HepG2 (cell line): ENCODE measurements around the gene SNX4. TPM values are rescaled to one million over a fixed set of nuclear protein-coding genes. Genes with fewer than 3 reads are reported as not detected.
"Not testable (repeated sequence)": the region's sequence is repeated elsewhere in the genome, so short reads cannot be mapped to it uniquely, and the experiment has no call there.

Experiments
- ATAC-seq: fragments of 200-7000 bp; cut with Tn5 transposase; 3 replicates; pipeline ENCODE4 v1.9.1; 2020; ENCODE audit warnings: mild to moderate bottlenecking, moderate library complexity
- BruUV-seq: library from RNA; stranded (reverse); fragments of 400-500 nt; replicated peaks from 2 replicates; lab custom pipeline; 2021; lab: Mats Ljungman, UMichigan
- CTCF ChIA-PET: fragments of 300-600 bp; formaldehyde crosslinking; extraction: SDS; loops from one replicate; lab custom pipeline; 2021; ENCODE audit warnings: low total read pairs, inconsistent platforms, low intra/inter-chr PET ratio; lab: Yijun Ruan, JAX
- POLR2A ChIA-PET: fragments of 350-600 bp; sonication (Branson Sonifier 250); formaldehyde crosslinking; loops from one replicate; lab custom pipeline; 2020; ENCODE audit warnings: antibody characterized with exemption, inconsistent platforms; lab: Yijun Ruan, JAX
- DNase-seq: peaks from one replicate; pipeline ENCODE4 v3.0.0-alpha.2; 2015; ENCODE audit warnings: low spot score
- FAIRE-seq: peaks from 3 replicates; lab custom pipeline; 2011; peaks lifted over from hg19 to GRCh38; lab: Jason Lieb, UNC
- H2AFZ ChIP-seq: one replicate; pipeline ENCODE4 v1.6.1; 2011; ENCODE audit warnings: low read length, inconsistent platforms
- H3K27ac ChIP-seq: fragments of 300-600 bp; 3 replicates; pipeline ENCODE4 v1.8.0; 2011; ENCODE audit warnings: mixed run types, mild to moderate bottlenecking, mixed read lengths, low read length, inconsistent platforms; ENCODE audit not compliant: insufficient read depth; ENCODE audit errors: extremely low read length
- H3K27me3 ChIP-seq, 2 experiments: fragments of 200-600 bp in 1 of 2; 2 replicates in 1 of 2; 3 replicates in 1 of 2; pipeline versions ENCODE4 v1.6.0 to v1.8.0; 2011; ENCODE audit warnings: low read length in 2 of 2, mild to moderate bottlenecking in 2 of 2, moderate library complexity in 2 of 2, inconsistent platforms in 1 of 2; ENCODE audit not compliant: insufficient read depth in 2 of 2, control insufficient read depth in 1 of 2
- H3K36me3 ChIP-seq, 2 experiments: fragments of 200-600 bp in 1 of 2; replicated peaks in 1 of 2; 2 replicates in 1 of 2; 3 replicates in 1 of 2; pipeline versions ENCODE4 v1.5.1 to v1.8.0; 2011; ENCODE audit warnings: low read length in 2 of 2, inconsistent platforms in 1 of 2; ENCODE audit not compliant: insufficient read depth in 2 of 2, control insufficient read depth in 1 of 2
- H3K4me1 ChIP-seq: 2 replicates; pipeline ENCODE4 v1.5.1; 2012; ENCODE audit warnings: low read length, inconsistent platforms; ENCODE audit not compliant: insufficient read depth
- H3K4me2 ChIP-seq: 2 replicates; pipeline ENCODE4 v1.6.0; 2011; ENCODE audit warnings: low read depth, low read length, inconsistent platforms
- H3K4me3 ChIP-seq, 3 experiments: fragments of 200-600 bp in 1 of 3; sonication (generic), shearing (Covaris generic) in 1 of 3; replicated peaks in 1 of 3; 2 replicates each; pipeline ENCODE4 v1.5.1; 2011 to 2016; ENCODE audit warnings: low read length in 3 of 3, inconsistent platforms in 2 of 3, low read depth in 2 of 3, mild to moderate bottlenecking in 2 of 3, control low read depth in 1 of 3, mixed read lengths in 1 of 3; ENCODE audit not compliant: insufficient read depth in 1 of 3
- H3K79me2 ChIP-seq: one replicate; pipeline ENCODE4 v1.6.1; 2011; ENCODE audit warnings: low read length, inconsistent platforms; ENCODE audit not compliant: insufficient read depth
- H3K9ac ChIP-seq: 2 replicates; pipeline ENCODE4 v1.6.0; 2011; ENCODE audit warnings: mild to moderate bottlenecking, low read depth, low read length, inconsistent platforms; ENCODE audit not compliant: insufficient read depth
- H3K9me3 ChIP-seq: 2 replicates; pipeline ENCODE4 v1.5.1; 2012; ENCODE audit warnings: mild to moderate bottlenecking, low read length
- H4K20me1 ChIP-seq: 2 replicates; pipeline ENCODE4 v1.6.0; 2011; ENCODE audit warnings: inconsistent platforms, mild to moderate bottlenecking, low read length, moderate library complexity; ENCODE audit not compliant: insufficient read depth
- DPF2 ChIP-seq: sonication (generic); formaldehyde crosslinking; IDR thresholded peaks from 2 replicates; pipeline ENCODE4 v1.4.0; 2020; ENCODE audit warnings: mild to moderate bottlenecking, low read depth, missing genetic modification reagents, borderline replicate concordance
- KAT7 ChIP-seq: IDR thresholded peaks from 2 replicates; pipeline ENCODE4 v1.6.1; 2018; ENCODE audit warnings: borderline replicate concordance, missing compliant biosample characterization
- KDM5A ChIP-seq: fragments of 200-600 bp; sonication (generic); IDR thresholded peaks from 2 replicates; pipeline ENCODE4 v1.7.0; 2018; ENCODE audit warnings: antibody characterized with exemption, mild to moderate bottlenecking, low read length, borderline replicate concordance
- WIZ ChIP-seq: sonication (generic); formaldehyde crosslinking; IDR thresholded peaks from 2 replicates; pipeline ENCODE4 v1.5.1; 2020; ENCODE audit warnings: mild to moderate bottlenecking, missing genetic modification reagents
- ZMYM3 ChIP-seq: sonication (generic); formaldehyde crosslinking; IDR thresholded peaks from 2 replicates; pipeline ENCODE4 v1.5.1; 2020; ENCODE audit warnings: mild to moderate bottlenecking, missing genetic modification reagents
- WGBS: methylation state at CpG from one replicate; pipeline ENCODE4 v1.1.6; 2017; ENCODE audit warnings: low lambda C conversion rate; 5-methylcytosine and 5-hydroxymethylcytosine counted together
- in situ Hi-C: cut with HindIII; loops from 2 replicates; pipeline ENCODE4 v1.10.0; 2017; ENCODE audit warnings: low pct_unique_long_range_greater_than_20kb; ENCODE audit not compliant: extremely low pct_ligation_motif_present
- intact Hi-C: fragments of 100-400 bp; cut with micrococcal nuclease; formaldehyde crosslinking; loops from one replicate; pipeline ENCODE4 v1.10.0; 2022; ENCODE audit not compliant: unreplicated experiment
- polyA plus RNA-seq, 8 experiments: library from polyadenylated mRNA; depleted of rRNA in 3 of 8; stranded (reverse) in 7 of 8; unstranded in 1 of 8; fragments of >200 nt; fragmentation: Illumina TruSeq in 4 of 8; extraction: Trizol in 4 of 8; gene quantifications; 2 replicates each; pipeline versions ENCODE4 v1.2.1 to v1.2.3, GENCODE V29; 2011 to 2016; ENCODE audit warnings: low read depth in 4 of 8, missing spikeins in 1 of 8, mixed read lengths in 1 of 8; ENCODE audit not compliant: insufficient read depth in 1 of 8
- total RNA-seq, 5 experiments: library from RNA; depleted of rRNA; stranded (reverse); fragments of >200 nt; fragmentation: Illumina TruSeq; extraction: Trizol; gene quantifications; 2 replicates each; pipeline ENCODE4 v1.2.3, GENCODE V29; 2016; ENCODE audit warnings: low read depth in 1 of 5
- TF ChIP-seq, protein P1 (sequence below): sonication (generic); formaldehyde crosslinking; IDR thresholded peaks from 2 replicates; pipeline ENCODE4 v1.5.0; 2020; ENCODE audit warnings: mild to moderate bottlenecking, missing genetic modification reagents

The SNX4 gene
- total and polyA plus RNA-seq, 2 of the 13 experiments (the other 11 are each of a cell fraction or from before 2014, with no cell fraction given): 18.1 to 73.6 TPM

DNA sequence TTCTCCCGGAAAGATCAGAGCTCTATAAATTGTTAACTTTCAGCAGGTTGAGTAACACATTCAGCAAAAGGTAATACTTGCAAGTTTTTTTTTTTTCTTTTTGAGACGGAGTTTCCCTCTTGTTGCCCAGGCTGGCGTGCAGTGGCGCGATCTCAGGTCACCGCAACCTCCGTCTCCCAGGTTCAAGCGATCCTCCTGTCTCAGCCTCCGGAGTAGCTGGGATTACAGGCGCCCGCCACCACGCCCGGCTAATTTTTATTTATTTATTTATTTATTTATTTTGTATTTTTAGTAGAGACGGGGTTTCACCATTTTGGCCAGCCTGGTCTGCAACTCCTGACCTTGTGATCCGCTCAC, 539 bp upstream of the SNX4 start:
- intact Hi-C loops, in situ Hi-C loops, H4K20me1 ChIP-seq, DNase-seq, H3K9me3 ChIP-seq, ATAC-seq, H3K27me3 ChIP-seq, H3K36me3 ChIP-seq, CTCF ChIA-PET, FAIRE-seq: not testable (repeated sequence)
- Histone ChIP-seq H2AFZ (peak overlapping the region; percentile 99), H3K27ac (peak overlapping the region; percentile 79), H3K4me2 (peak overlapping the region; percentile 84), H3K79me2 (peaks cover 30% of the 10 kb centered on the region), H3K9ac (peak overlapping the region; percentile 84), H3K4me3 (peak overlapping the region; percentile 91 to 97 (median 95)), H3K4me1 (peaks cover 38% of the 10 kb centered on the region)
- WGBS: 3% methylated on average over 15 of the region's 15 CpGs
- POLR2A ChIA-PET: interaction anchor here (0.7 to 1.7 kb wide), 8 partner anchors 10 to 458 kb away, joined by 3 to 8 read pairs (median 4); partner anchors contain the start of gene OSBPL11
- TF ChIP-seq DPF2 (CRISPR knock-in tag) (0 out of 2 replicates have a peak, but pooled peaks have one; percentile 28), WIZ (CRISPR knock-in tag) (0 out of 2 replicates have a peak, but pooled peaks have one; percentile 8), KDM5A (peak; percentile 32; the same call in 1 of the 2 replicates), ZMYM3 (CRISPR knock-in tag) (peak; percentile 65; the same call in 1 of the 2 replicates), KAT7 (CRISPR knock-in tag) (0 out of 2 replicates have a peak, but pooled peaks have one; percentile 11)
- TF ChIP-seq, protein P1, sequence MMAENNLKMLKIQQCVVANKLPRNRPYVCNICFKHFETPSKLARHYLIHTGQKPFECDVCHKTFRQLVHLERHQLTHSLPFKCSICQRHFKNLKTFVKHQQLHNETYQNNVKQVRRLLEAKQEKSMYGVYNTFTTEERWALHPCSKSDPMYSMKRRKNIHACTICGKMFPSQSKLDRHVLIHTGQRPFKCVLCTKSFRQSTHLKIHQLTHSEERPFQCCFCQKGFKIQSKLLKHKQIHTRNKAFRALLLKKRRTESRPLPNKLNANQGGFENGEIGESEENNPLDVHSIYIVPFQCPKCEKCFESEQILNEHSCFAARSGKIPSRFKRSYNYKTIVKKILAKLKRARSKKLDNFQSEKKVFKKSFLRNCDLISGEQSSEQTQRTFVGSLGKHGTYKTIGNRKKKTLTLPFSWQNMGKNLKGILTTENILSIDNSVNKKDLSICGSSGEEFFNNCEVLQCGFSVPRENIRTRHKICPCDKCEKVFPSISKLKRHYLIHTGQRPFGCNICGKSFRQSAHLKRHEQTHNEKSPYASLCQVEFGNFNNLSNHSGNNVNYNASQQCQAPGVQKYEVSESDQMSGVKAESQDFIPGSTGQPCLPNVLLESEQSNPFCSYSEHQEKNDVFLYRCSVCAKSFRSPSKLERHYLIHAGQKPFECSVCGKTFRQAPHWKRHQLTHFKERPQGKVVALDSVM (CRISPR knock-in tag): peak; percentile 97
- TSS peak; percentile 96 for BruUV-seq
